AG04450 (cell line): ENCODE measurements around the gene ADNP2. TPM values are rescaled to one million over a fixed set of nuclear protein-coding genes. Genes with fewer than 3 reads are reported as not detected.
"Not testable (repeated sequence)": the region's sequence is repeated elsewhere in the genome, so short reads cannot be mapped to it uniquely, and the experiment has no call there.

Experiments used
- CTCF ChIA-PET: fragments of 300-600, 350-600 bp; formaldehyde crosslinking; extraction: SDS; loops from one replicate; lab custom pipeline; 2022; ENCODE audit warnings: antibody characterized with exemption, inconsistent platforms; lab: Charles Lee
- POLR2A ChIA-PET: fragments of 350-600 bp; formaldehyde crosslinking; extraction: SDS; loops from one replicate; lab custom pipeline; 2021; ENCODE audit warnings: antibody characterized with exemption, inconsistent platforms; lab: Yijun Ruan, JAX
- DNase-seq: peaks from one replicate; pipeline ENCODE4 v3.0.0-alpha.2; 2011; ENCODE audit warnings: low read depth, low spot score
- H3K27ac ChIP-seq: one replicate; pipeline ENCODE4 v1.5.1; 2012; ENCODE audit warnings: low read depth, low read length, control low read depth
- H3K27me3 ChIP-seq: one replicate; pipeline ENCODE4 v1.6.0; 2012; ENCODE audit warnings: low read length; ENCODE audit not compliant: control insufficient read depth, insufficient read depth
- H3K4me3 ChIP-seq: 2 replicates; pipeline ENCODE4 v1.5.1; 2011; ENCODE audit warnings: mild to moderate bottlenecking, low read depth, low read length, control low read depth
- H3K9me3 ChIP-seq: 2 replicates; pipeline ENCODE4 v1.5.1; 2012; ENCODE audit warnings: low read length; ENCODE audit not compliant: control insufficient read depth, insufficient read depth
- polyA plus RNA-seq: library from polyadenylated mRNA; depleted of rRNA; stranded (reverse); fragments of >200 nt; gene quantifications from 2 replicates; pipeline ENCODE4 v1.2.3, GENCODE V29; 2011
- TF ChIP-seq, protein P1 (sequence below): IDR thresholded peaks from 2 replicates; pipeline ENCODE4 v1.5.1; 2011; ENCODE audit warnings: low read depth, low read length, control low read depth, inconsistent platforms

ADNP2 gene
- polyA plus RNA-seq, 1 experiment, result 6.8 TPM

- H3K9me3 ChIP-seq, result peaks cover 20% of the 10 kb centered on the region
- DNase-seq, result no peak
- TF ChIP-seq, protein P1, sequence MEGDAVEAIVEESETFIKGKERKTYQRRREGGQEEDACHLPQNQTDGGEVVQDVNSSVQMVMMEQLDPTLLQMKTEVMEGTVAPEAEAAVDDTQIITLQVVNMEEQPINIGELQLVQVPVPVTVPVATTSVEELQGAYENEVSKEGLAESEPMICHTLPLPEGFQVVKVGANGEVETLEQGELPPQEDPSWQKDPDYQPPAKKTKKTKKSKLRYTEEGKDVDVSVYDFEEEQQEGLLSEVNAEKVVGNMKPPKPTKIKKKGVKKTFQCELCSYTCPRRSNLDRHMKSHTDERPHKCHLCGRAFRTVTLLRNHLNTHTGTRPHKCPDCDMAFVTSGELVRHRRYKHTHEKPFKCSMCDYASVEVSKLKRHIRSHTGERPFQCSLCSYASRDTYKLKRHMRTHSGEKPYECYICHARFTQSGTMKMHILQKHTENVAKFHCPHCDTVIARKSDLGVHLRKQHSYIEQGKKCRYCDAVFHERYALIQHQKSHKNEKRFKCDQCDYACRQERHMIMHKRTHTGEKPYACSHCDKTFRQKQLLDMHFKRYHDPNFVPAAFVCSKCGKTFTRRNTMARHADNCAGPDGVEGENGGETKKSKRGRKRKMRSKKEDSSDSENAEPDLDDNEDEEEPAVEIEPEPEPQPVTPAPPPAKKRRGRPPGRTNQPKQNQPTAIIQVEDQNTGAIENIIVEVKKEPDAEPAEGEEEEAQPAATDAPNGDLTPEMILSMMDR, result no peak
- H3K4me3 ChIP-seq, result no peak overlapping the region
- H3K27me3 ChIP-seq, result no peaks in the 10 kb centered on the region
- H3K27ac ChIP-seq, result no peak overlapping the region
- ChIA-PET POLR2A (no interaction called here), CTCF (no interaction called here)
These were observed 54.1 kb downstream of the ADNP2 start for GRCh38 chr18:80163183-80163582.

GRCh38 chr18:80164727-80165355, 55.8 kb downstream of the ADNP2 start:
- POLR2A ChIA-PET, CTCF ChIA-PET, H3K4me3 ChIP-seq, H3K27me3 ChIP-seq, DNase-seq, H3K27ac ChIP-seq: not testable (repeated sequence)
- peaks cover 23% of the 10 kb centered on the region for H3K9me3 ChIP-seq

GRCh38 chr18:80166240-80166639, 57.2 kb downstream of the ADNP2 start:
- ChIA-PET CTCF (interaction anchor here (1.2 kb wide), 1 partner anchor 9 kb away, joined by 3 read pairs; no protein-coding TSS in a partner anchor), POLR2A (no interaction called here)
- DNase-seq, result no peak
- TF ChIP-seq, protein P1, result no peak
- Histone ChIP-seq H3K9me3 (peaks cover 23% of the 10 kb centered on the region), H3K27me3 (no peaks in the 10 kb centered on the region), H3K27ac (no peak overlapping the region), H3K4me3 (no peak overlapping the region)

GRCh38 chr18:80166725-80167124, 57.7 kb downstream of the ADNP2 start:
- CTCF ChIA-PET, result interaction anchor here (1.6 kb wide), 1 partner anchor 10 kb away, joined by 7 read pairs; no protein-coding TSS in a partner anchor
- no peak for DNase-seq
- POLR2A ChIA-PET, result no interaction called here
- H3K27me3 ChIP-seq, result no peaks in the 10 kb centered on the region
- H3K27ac ChIP-seq, result no peak overlapping the region
- H3K9me3 ChIP-seq, result peaks cover 23% of the 10 kb centered on the region
- TF ChIP-seq, protein P1, result no peak
- H3K4me3 ChIP-seq, result no peak overlapping the region

- Histone ChIP-seq H3K27ac (no peak overlapping the region), H3K4me3 (no peak overlapping the region), H3K27me3 (no peaks in the 10 kb centered on the region), H3K9me3 (peaks cover 23% of the 10 kb centered on the region)
- ChIA-PET POLR2A (no interaction called here), CTCF (interaction anchor here (1.6 to 2.1 kb wide), 2 partner anchors 8 to 10 kb away, joined by 6 to 7 read pairs; no protein-coding TSS in a partner anchor)
- TF ChIP-seq, protein P1, result no peak
- no peak for DNase-seq
These were observed 58.3 kb downstream of the ADNP2 start for GRCh38 chr18:80167331-80167730.
